ENCODE results near the gene NOTCH1.

DNA sequence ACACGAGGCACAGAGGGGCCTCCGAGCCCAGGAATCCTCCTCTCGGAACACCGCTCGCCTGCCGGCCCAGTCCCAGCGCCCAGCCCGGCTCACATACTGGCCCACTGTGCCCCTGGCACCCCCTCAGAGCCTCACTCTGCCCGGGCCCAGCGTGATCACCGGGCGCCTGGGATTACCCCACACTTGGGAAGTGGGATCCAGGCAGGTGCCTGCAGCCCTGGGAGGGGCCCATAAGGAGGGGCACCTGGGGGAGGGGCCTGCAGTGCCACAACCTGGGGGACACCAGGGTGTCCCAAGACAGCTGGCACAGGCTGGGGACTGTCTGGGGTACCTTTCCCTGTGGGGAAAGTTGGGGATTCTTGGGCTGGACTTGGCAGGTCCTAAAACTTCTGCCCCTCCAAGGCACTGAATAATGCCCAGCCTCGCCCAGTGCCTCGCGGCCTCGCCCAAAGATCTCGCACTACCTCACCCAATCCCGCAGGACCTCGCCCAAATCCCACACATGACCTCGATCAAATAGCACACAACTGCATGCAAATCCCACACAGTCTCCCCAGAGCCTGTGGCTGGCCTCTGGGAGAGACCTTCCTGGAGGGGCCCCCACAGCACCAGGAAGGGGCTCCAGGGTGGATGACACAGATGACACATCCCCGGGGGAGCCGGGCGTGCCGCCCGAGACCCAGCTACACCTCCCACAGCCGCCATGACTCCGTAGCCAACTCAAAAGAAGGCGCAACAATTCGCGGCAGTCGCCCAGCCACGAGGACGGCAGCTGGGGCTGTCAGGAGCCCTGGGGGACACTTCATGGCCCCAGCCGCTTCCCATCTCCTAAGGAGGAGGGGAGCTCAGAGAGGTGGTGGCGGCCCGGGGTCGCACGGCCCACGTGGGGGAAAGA is 13.7 kb downstream of the NOTCH1 start:
- TF ChIP-seq CTCF (IDR thresholded peaks at IDR 0.05): no peak
- TF ChIP-seq POLR2A (IDR thresholded peaks at IDR 0.05): no peak
